SK-N-MC (cell line): ENCODE measurements around the gene RGS21.

Experiments used
- EZH2 ChIP-seq: fragments of 200-600 bp; sonication (generic); IDR thresholded peaks from one replicate; pipeline ENCODE4 v1.6.1; 2017; ENCODE audit warnings: antibody characterized with exemption
- FOXP2 ChIP-seq: optimal IDR thresholded peaks from 2 replicates; pipeline ENCODE3; 2011; ENCODE audit warnings: mild to moderate bottlenecking, moderate library complexity; ENCODE audit not compliant: insufficient read depth; ENCODE audit errors: extremely low read length, control extremely low read depth
- POLR2AphosphoS5 ChIP-seq: IDR thresholded peaks from 2 replicates; pipeline ENCODE4 v1.6.1; 2012; ENCODE audit warnings: mild to moderate bottlenecking, low read depth, low read length, borderline replicate concordance

- TF ChIP-seq EZH2 (no peak), POLR2AphosphoS5 (no peak), FOXP2 (no peak)
Measured at GRCh38 chr1:192395211-192395610, 78.4 kb downstream of the RGS21 start.
